ENCODE data around the gene LRRC71. TPM values are rescaled to one million over a fixed set of nuclear protein-coding genes. Genes with fewer than 3 reads are reported as not detected.
A peak's percentile ranks its signal among the peaks of the same experiment; 100 is the strongest.

The LRRC71 gene
- total RNA-seq, 2 donors from 2014 or later: not detected

DNA sequence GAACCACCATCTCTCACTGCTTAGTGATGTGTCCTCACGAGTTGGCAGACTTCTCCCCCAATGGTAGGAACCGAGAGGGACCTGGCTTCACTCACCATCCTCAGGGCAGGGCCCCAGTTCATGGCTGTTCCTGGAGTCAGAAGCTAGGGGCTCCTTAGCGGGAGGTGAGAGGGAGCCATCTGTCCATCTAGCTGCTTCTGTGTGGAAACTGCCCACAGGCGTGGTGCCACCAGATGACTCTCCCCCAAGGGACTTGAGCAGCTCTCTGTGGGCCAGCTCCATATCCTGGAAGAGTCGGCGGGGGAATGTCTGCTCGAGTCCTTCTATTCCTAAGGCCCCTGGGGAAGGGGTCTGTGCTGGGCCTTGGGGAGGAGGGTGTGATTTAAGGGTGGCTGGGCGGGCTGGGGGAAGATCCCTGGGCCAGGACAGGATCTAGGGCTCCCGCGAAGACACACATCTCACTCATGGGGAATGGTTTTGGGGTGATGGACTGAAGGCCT, 16.3 kb downstream of the LRRC71 start:
- Histone ChIP-seq H3K9me3 (ENCODE audit: control insufficient read depth, low read length) (no peaks in the 10 kb centered on the region), H3K36me3 (ENCODE audit: control insufficient read depth, insufficient read depth, low read length) (peaks cover 65% of the 10 kb centered on the region), H3K27me3 (ENCODE audit: control insufficient read depth, insufficient read depth, low read length, poor library complexity, severe bottlenecking) (no peaks in the 10 kb centered on the region), H3K27ac (ENCODE audit: low read depth, low read length) (no peak overlapping the region), H3K4me3 (ENCODE audit: low read length) (no peak overlapping the region), H3K9ac (ENCODE audit: extremely low read depth, low read length, poor library complexity, severe bottlenecking) (no peak overlapping the region), H3K4me1 (ENCODE audit: control insufficient read depth, insufficient read depth, low read length) (no peaks in the 10 kb centered on the region)
- TF ChIP-seq, protein P1, sequence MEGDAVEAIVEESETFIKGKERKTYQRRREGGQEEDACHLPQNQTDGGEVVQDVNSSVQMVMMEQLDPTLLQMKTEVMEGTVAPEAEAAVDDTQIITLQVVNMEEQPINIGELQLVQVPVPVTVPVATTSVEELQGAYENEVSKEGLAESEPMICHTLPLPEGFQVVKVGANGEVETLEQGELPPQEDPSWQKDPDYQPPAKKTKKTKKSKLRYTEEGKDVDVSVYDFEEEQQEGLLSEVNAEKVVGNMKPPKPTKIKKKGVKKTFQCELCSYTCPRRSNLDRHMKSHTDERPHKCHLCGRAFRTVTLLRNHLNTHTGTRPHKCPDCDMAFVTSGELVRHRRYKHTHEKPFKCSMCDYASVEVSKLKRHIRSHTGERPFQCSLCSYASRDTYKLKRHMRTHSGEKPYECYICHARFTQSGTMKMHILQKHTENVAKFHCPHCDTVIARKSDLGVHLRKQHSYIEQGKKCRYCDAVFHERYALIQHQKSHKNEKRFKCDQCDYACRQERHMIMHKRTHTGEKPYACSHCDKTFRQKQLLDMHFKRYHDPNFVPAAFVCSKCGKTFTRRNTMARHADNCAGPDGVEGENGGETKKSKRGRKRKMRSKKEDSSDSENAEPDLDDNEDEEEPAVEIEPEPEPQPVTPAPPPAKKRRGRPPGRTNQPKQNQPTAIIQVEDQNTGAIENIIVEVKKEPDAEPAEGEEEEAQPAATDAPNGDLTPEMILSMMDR (conservative IDR thresholded peaks at IDR 0.05): no peak
- WGBS, 2 experiments (ENCODE audit: insufficient coverage in 1 of 2, insufficient read length in 1 of 2): 87 to 97% methylated on average over 5 to 10 of the region's 10 CpGs
- Mint-ChIP-seq H3K9me3 (no peaks in the 10 kb centered on the region), H3K27me3 (ENCODE audit: insufficient read depth) (no peaks in the 10 kb centered on the region), H3K4me3 (no peak overlapping the region), H3K27ac (no peak overlapping the region), H3K36me3 (ENCODE audit: low read depth) (peaks cover 60% of the 10 kb centered on the region), H3K4me1 (peaks cover 8% of the 10 kb centered on the region)
- DNase-seq: no peak

DNA sequence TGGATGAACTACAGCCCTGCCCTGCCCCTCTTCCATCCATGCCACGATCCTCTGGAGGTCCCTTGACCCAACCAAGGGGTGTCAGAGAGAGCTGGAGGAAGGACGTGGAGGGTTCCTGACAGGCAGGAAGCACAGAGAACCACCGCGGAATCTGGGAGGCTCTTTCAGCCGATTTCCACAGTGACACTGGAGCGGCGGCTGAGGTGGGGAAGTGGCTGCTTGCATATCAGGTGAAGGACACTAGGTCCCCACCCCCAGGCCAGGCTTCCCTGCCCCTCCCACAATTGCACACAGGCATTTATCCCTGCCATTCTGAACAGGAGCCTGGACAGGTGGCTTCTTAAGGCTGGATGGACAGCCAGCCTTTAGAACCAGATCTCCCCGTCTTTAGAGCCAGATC, 17.5 kb downstream of the LRRC71 start:
- whole genome bisulfite sequencing, 2 experiments (ENCODE audit: insufficient coverage in 1 of 2, insufficient read length in 1 of 2): 96% methylated on average over 8 of the region's 8 CpGs; no CpG with 5 or more reads in 1 of the 2 experiments

DNA sequence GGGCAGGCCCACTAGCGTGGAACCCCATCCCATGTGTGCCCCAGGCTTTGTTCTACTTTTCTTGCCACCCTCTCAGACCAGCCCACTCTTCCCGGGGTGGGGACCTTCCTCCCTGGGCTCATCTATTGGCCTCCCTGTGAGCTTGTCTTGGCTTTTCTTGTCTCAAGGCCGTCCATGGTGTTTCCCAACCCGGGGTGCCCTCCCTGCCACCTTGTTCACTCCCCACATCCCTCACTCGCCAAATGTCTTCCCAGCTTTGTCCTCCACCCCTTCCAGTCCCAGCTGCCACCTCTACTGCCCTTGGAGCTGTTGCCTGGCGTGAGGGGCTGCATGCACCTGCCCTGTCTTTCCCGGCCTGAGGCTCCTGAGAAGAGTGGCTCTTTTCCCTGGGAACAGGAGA, 18.4 kb downstream of the LRRC71 start:
- Histone ChIP-seq H3K27me3 (ENCODE audit: control insufficient read depth, insufficient read depth, low read length, poor library complexity, severe bottlenecking) (no peaks in the 10 kb centered on the region), H3K36me3 (ENCODE audit: control insufficient read depth, insufficient read depth, low read length) (peaks cover 82% of the 10 kb centered on the region), H3K4me1 (ENCODE audit: control insufficient read depth, insufficient read depth, low read length) (no peaks in the 10 kb centered on the region), H3K9ac (ENCODE audit: extremely low read depth, low read length, poor library complexity, severe bottlenecking) (no peak overlapping the region), H3K4me3 (ENCODE audit: low read length) (no peak overlapping the region), H3K9me3 (ENCODE audit: control insufficient read depth, low read length) (no peaks in the 10 kb centered on the region), H3K27ac (ENCODE audit: low read depth, low read length) (no peak overlapping the region)
- Mint-ChIP-seq H3K9me3 (no peaks in the 10 kb centered on the region), H3K4me1 (peaks cover under 1% of the 10 kb centered on the region), H3K27ac (peak overlapping the region; percentile 55), H3K4me3 (no peak overlapping the region), H3K27me3 (ENCODE audit: insufficient read depth) (no peaks in the 10 kb centered on the region), H3K36me3 (ENCODE audit: low read depth) (peaks cover 73% of the 10 kb centered on the region)
- no peak for DNase-seq
- WGBS, 2 experiments (ENCODE audit: insufficient coverage in 1 of 2, insufficient read length in 1 of 2): 91 to 95% methylated on average over 5 to 7 of the region's 7 CpGs
- TF ChIP-seq, protein P1 (conservative IDR thresholded peaks at IDR 0.05): no peak

More for the DNA sequence above, 17.5 kb downstream of the LRRC71 start:
- peaks cover 8% of the 10 kb centered on the region for H3K4me1 Mint-ChIP-seq
- H3K9me3 ChIP-seq (ENCODE audit: control insufficient read depth, low read length): no peaks in the 10 kb centered on the region
- no peaks in the 10 kb centered on the region for H3K4me1 ChIP-seq (ENCODE audit: control insufficient read depth, insufficient read depth, low read length)
- no peak overlapping the region for H3K27ac Mint-ChIP-seq
- H3K4me3 Mint-ChIP-seq: no peak overlapping the region
- H3K36me3 ChIP-seq (ENCODE audit: control insufficient read depth, insufficient read depth, low read length): peaks cover 76% of the 10 kb centered on the region
- H3K27me3 ChIP-seq (ENCODE audit: control insufficient read depth, insufficient read depth, low read length, poor library complexity, severe bottlenecking): no peaks in the 10 kb centered on the region
- TF ChIP-seq, protein P1 (conservative IDR thresholded peaks at IDR 0.05): no peak
- DNase-seq: no peak
- no peak overlapping the region for H3K4me3 ChIP-seq (ENCODE audit: low read length)
- H3K27me3 Mint-ChIP-seq (ENCODE audit: insufficient read depth): no peaks in the 10 kb centered on the region
- H3K9ac ChIP-seq (ENCODE audit: extremely low read depth, low read length, poor library complexity, severe bottlenecking): no peak overlapping the region
- H3K36me3 Mint-ChIP-seq (ENCODE audit: low read depth): peaks cover 69% of the 10 kb centered on the region
- no peak overlapping the region for H3K27ac ChIP-seq (ENCODE audit: low read depth, low read length)
- H3K9me3 Mint-ChIP-seq: no peaks in the 10 kb centered on the region
